AG04450 (cell line): ENCODE measurements around the gene SAMHD1. TPM values are rescaled to one million over a fixed set of nuclear protein-coding genes. Genes with fewer than 3 reads are reported as not detected.
A peak's percentile ranks its signal among the peaks of the same experiment; 100 is the strongest.

ENCODE experiments used
- CTCF ChIA-PET: fragments of 300-600, 350-600 bp; formaldehyde crosslinking; extraction: SDS; loops from one replicate; lab custom pipeline; 2022; ENCODE audit warnings: antibody characterized with exemption, inconsistent platforms; lab: Charles Lee
- POLR2A ChIA-PET: fragments of 350-600 bp; formaldehyde crosslinking; extraction: SDS; loops from one replicate; lab custom pipeline; 2021; ENCODE audit warnings: antibody characterized with exemption, inconsistent platforms; lab: Yijun Ruan, JAX
- DNase-seq: peaks from one replicate; pipeline ENCODE4 v3.0.0-alpha.2; 2011; ENCODE audit warnings: low read depth, low spot score
- H3K27ac ChIP-seq: one replicate; pipeline ENCODE4 v1.5.1; 2012; ENCODE audit warnings: low read depth, low read length, control low read depth
- H3K27me3 ChIP-seq: one replicate; pipeline ENCODE4 v1.6.0; 2012; ENCODE audit warnings: low read length; ENCODE audit not compliant: control insufficient read depth, insufficient read depth
- H3K4me3 ChIP-seq: 2 replicates; pipeline ENCODE4 v1.5.1; 2011; ENCODE audit warnings: mild to moderate bottlenecking, low read depth, low read length, control low read depth
- H3K9me3 ChIP-seq: 2 replicates; pipeline ENCODE4 v1.5.1; 2012; ENCODE audit warnings: low read length; ENCODE audit not compliant: control insufficient read depth, insufficient read depth
- polyA plus RNA-seq: library from polyadenylated mRNA; depleted of rRNA; stranded (reverse); fragments of >200 nt; gene quantifications from 2 replicates; pipeline ENCODE4 v1.2.3, GENCODE V29; 2011
- TF ChIP-seq, protein P1 (sequence below): IDR thresholded peaks from 2 replicates; pipeline ENCODE4 v1.5.1; 2011; ENCODE audit warnings: low read depth, low read length, control low read depth, inconsistent platforms

The SAMHD1 gene
- polyA plus RNA-seq, 1 experiment = 25.2 TPM

DNA sequence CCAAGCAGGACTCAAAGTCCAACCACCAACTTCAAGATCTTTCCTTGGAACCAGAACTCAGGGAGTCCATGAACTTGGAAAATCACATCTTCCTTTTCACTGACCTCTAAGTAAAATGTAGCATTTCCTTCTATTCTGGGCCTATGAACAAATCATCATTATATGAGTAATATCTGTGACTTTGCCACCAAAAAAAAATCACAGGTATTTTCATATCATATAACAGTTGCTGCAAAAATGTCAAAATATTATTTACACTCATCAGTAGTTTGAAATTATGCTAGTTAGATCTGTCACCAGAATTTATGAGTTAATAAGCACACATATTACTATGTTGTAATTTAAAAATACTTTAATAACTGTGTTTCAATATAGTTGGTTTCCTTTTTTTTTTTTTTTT lies 102.8 kb downstream of the SAMHD1 start:
- no peak for DNase-seq
- H3K27ac ChIP-seq = peak overlapping the region; percentile 98
- CTCF ChIA-PET = interaction anchor here (1.1 to 3.5 kb wide), 4 partner anchors 9 to 94 kb away, joined by 4 to 15 read pairs (median 6); no protein-coding TSS in a partner anchor
- no peak overlapping the region for H3K4me3 ChIP-seq
- peaks cover 14% of the 10 kb centered on the region for H3K9me3 ChIP-seq
- TF ChIP-seq, protein P1, sequence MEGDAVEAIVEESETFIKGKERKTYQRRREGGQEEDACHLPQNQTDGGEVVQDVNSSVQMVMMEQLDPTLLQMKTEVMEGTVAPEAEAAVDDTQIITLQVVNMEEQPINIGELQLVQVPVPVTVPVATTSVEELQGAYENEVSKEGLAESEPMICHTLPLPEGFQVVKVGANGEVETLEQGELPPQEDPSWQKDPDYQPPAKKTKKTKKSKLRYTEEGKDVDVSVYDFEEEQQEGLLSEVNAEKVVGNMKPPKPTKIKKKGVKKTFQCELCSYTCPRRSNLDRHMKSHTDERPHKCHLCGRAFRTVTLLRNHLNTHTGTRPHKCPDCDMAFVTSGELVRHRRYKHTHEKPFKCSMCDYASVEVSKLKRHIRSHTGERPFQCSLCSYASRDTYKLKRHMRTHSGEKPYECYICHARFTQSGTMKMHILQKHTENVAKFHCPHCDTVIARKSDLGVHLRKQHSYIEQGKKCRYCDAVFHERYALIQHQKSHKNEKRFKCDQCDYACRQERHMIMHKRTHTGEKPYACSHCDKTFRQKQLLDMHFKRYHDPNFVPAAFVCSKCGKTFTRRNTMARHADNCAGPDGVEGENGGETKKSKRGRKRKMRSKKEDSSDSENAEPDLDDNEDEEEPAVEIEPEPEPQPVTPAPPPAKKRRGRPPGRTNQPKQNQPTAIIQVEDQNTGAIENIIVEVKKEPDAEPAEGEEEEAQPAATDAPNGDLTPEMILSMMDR = no peak
- H3K27me3 ChIP-seq = no peaks in the 10 kb centered on the region
- POLR2A ChIA-PET = interaction anchor here (0.6 to 2.8 kb wide), 5 partner anchors 8 to 15 kb away, joined by 3 to 18 read pairs (median 9); a partner anchor contains a TSS

DNA sequence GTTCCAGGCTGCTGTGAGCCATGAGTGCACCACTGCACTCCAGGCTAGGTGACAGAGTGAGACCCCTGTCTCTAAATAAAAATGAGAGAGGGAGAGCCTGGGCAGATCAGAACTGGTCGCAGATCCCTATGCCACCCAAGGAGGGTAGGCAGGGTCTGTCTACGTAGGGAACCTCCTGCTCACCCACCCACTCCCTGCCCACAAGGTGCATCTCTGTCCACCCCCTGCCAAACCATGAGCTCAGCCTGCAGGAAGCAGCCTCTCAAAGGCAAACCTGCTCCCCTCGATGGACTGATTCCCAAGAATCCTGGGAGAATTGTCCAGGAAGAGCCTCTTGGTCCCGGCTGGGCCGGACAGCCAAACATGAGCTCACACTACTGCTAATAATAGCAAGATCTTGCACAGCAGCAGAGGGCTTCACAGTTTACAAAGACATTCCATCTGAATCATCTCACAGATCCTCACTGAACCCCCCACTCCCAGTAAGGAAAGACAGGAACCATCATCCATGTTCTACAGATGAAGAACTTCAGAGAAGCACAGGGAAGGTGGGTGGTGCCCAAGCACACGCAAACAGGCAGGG lies 103.3 kb downstream of the SAMHD1 start:
- peak overlapping the region; percentile 98 for H3K27ac ChIP-seq
- peaks cover 14% of the 10 kb centered on the region for H3K9me3 ChIP-seq
- ChIA-PET POLR2A (interaction anchor here (0.6 to 2.8 kb wide), 7 partner anchors 8 to 79 kb away, joined by 3 to 18 read pairs (median 9); partner anchors contain the start of gene DSN1), CTCF (interaction anchor here (0.5 to 3.5 kb wide), 9 partner anchors 10 to 710 kb away, joined by 3 to 15 read pairs (median 3); a partner anchor contains a TSS)
- H3K27me3 ChIP-seq = no peaks in the 10 kb centered on the region
- TF ChIP-seq, protein P1 = no peak
- peak overlapping the region; percentile 17; the same call in 1 of the 2 replicates for H3K4me3 ChIP-seq
- peak; percentile 83 for DNase-seq

DNA sequence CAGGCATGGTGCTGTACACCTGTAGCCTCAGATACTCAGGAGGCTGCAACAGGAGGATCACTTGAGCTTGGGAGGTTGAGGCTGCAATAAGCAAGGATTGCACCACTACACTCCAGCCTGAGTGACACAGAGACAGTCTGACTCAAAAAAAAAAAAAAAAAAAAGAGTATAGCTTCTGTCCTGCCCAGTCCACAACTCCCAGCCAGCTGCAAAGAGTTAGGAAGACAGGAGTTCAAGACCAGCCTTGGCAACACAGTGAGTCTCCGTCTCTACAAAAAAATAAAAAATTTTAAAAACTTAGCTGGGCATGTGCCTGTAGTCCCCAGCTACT lies 103.8 kb downstream of the SAMHD1 start:
- no peaks in the 10 kb centered on the region for H3K27me3 ChIP-seq
- CTCF ChIA-PET = interaction anchor here (0.5 to 3.5 kb wide), 10 partner anchors 10 to 709 kb away, joined by 3 to 15 read pairs (median 4); a partner anchor contains a TSS
- POLR2A ChIA-PET = interaction anchor here (0.7 to 2.8 kb wide), 6 partner anchors 10 to 79 kb away, joined by 3 to 18 read pairs (median 9); partner anchors contain the start of gene DSN1
- no peak for DNase-seq
- peaks cover 14% of the 10 kb centered on the region for H3K9me3 ChIP-seq
- peak overlapping the region; percentile 98 for H3K27ac ChIP-seq
- TF ChIP-seq, protein P1 = no peak
- H3K4me3 ChIP-seq = no peak overlapping the region

DNA sequence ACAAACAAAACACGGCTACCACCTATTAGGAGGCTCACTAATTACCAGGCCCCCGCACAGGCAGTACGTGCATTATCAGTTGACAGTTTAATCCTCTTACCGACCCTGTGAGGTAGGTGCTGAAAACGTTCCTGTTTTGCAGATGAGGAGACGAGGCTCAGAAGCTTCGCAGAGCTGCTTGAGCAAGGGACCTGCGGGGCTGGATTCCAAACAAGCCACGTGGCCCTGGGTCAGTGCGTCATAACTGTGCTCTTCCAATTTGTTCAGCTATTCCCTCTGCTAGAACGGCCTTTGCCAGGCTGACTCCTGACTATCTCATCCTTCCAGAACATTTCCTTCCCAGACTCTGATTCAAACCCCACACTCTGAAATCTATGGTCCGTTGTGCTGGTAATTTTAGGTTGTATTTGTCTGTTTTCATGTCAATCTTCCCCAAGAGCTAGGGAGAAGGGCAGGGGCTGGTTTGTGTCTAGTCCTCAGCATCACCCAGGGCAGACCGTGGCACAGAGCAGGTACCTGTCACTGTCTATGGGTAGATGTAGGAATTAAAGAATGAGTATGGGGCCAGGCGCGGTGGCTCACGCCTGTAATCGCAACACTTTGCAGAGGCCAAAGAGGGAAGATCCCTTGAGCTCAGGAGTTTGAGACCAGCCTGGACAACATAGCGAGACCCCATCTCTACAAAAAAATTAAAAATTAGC lies 104.3 kb downstream of the SAMHD1 start:
- DNase-seq = peak; percentile 52
- Histone ChIP-seq H3K27me3 (no peaks in the 10 kb centered on the region), H3K9me3 (peaks cover 13% of the 10 kb centered on the region), H3K27ac (peak overlapping the region; percentile 98), H3K4me3 (no peak overlapping the region)
- ChIA-PET CTCF (interaction anchor here (0.5 to 3.5 kb wide), 8 partner anchors 10 to 709 kb away, joined by 3 to 15 read pairs (median 4); a partner anchor contains a TSS), POLR2A (interaction anchor here (2.1 to 2.8 kb wide), 4 partner anchors 11 to 73 kb away, joined by 5 to 18 read pairs (median 9); partner anchors contain the start of gene DSN1)
- TF ChIP-seq, protein P1 = no peak
